CD4-positive, alpha-beta T cell treated with Interferon gamma for 1 hour (primary cell): Measurements from ENCODE around the gene COL5A1.

Experiments
- DNase-seq: peaks from one replicate; pipeline ENCODE4 v3.0.0-alpha.2; 2020

Gene COL5A1

DNA sequence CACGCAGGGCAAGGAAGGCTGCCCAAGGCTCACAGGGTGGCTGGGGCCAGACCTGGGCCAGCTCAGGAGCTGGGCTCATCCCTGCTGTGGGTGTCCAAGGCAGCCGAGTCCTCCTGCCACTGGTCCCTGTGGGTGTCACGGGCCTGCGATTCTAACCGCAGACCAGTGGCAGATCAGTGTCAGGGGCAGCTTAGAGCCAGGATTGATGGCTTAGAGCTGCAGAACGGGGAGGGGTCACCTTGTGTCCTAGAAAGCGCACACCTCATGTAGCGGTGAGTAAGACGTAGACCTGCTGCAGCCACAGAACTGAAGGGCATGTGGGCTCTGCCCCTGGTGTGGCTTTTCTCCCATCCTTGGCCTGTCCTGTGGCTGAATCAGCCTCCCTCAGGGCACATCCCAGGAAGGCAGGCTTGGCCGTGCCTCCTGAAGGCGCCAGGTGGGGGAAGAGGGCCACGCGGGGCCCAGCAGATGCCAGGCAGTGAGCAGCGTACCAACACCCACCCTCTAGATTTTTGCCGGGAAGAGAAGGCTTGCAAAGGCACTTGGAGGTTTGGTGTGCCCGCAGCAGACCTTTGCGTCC is 160.7 kb downstream of the COL5A1 start:
- DNase-seq: no peak

DNA sequence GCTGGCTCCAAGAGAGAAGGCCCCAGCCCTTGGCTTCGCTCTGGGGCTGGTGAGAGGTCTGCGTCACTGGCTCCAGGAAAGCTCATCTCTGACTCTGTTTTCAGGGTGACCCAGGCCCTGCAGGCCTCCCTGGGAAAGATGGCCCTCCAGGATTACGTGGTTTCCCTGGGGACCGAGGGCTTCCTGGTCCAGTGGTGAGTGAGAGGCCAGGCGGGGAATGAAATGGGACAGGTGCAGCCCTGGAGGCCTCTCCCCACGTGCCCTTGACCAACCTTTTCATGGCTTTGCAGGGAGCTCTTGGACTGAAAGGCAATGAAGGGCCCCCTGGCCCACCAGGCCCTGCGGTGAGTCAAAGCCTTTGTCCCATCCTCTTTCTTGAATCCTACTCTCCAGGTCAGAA is 163.3 kb downstream of the COL5A1 start:
- DNase-seq: no peak

DNA sequence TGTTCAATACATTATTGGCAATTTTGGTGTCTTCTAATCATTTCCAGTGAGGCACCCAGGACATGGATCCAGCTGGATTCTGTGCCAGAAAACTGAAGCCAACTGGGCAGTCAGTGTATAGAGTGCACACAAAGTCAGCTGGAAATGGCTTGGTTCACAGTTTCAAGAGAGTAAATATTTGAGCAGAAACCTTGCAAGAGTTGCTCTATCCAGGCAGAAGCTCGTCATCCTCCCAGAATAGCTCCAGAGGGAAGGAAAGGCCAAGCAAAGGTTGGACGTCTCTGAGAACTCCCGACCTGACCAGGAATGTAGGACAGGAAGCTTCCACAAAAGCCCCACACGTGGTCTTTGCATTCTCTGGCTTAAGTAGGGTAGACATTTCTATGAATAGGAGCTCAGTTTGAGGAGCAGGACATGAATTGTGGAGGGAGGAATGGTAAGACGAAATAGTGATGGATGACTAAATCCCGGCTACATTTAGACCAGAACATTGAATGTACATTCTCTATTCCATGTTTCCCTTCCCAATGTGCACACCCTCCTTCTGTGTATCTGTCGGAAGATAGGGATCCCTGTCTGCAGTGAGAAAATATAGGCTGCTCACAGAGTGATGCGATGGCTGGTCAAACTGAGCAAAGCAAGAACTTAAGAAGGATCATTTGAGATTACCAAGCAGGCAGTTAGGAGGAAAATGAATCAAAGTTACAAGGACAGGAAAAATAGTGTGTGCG is 166.3 kb downstream of the COL5A1 start:
- DNase-seq: no peak

DNA sequence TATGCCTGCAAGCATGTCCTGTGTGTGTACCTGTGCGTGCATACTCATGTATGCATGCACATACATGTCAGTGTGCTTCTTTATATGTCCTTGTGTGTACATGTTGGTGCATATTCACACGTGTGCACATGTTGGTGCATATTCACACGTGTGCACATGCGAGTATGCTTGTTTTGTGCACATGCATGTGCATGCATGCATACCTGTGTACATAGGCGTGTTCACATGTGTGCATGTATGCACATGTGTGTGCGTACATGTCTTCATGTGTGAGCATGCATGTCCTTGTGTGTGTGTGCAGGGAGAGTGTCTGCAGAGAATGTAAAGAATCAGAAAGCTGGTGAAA is 166.8 kb downstream of the COL5A1 start:
- no peak for DNase-seq

DNA sequence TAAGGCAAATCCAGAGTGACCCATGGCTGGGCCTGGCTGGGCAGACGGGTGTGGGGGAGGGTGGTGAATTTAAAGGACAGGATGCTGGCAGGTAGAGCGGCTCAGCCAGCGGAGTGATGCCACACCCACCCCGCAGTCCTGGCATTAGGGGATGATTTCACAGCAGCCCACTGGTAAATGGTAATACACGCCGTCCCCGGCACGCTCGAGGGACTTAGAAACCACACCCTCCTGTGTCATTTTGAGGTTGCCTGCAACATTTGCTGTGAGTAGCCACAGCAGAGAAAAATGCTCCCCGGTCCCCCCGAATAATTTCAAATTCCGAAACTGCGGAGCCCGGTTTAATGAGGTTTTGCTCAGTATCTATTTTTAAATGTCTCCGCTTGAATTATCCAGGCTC is 167.7 kb downstream of the COL5A1 start:
- no peak for DNase-seq

DNA sequence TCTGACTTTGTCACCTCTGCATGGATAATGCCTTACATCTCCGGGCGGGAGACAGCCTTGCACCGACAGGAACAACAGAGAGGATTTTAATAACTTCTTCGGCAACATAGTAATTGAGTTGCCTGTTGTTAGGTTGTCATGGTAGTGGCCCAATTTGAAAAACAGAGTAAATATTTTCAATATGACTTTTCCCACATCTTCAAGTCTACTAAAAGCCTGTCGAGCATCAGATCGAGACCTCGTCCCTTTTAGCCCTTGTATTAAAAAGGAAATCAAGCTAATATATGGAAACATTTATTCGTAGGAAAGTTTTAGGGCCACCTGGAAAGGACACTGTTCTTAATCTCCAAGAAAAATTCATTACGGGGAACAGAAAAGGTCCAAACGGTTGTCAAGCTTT is 168.2 kb downstream of the COL5A1 start:
- no peak for DNase-seq

DNA sequence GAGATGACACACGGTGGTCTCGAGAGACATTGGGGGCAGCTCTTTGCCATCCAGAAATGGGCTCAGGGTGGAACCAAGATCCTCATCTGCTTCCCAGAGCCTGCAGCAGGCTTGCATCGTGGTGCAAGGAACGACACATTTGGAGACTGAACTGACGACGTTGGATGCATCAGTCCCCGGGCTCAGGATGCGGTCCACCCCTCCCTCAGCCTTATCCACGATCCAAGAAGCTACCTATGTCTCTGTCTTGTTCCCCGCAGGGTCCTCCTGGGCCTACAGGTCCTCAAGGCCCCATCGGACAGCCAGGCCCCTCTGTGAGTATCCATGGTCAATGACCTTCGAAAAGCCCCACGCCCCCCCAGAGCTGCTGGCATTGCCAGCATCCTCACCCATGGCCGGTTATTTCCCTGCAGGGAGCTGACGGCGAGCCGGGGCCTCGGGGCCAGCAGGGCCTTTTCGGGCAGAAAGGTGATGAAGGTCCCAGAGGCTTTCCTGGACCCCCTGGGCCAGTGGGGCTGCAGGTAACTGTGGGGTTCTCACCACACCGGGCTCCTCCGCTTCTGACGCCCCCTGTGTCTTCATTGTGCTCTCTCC is 169.6 kb downstream of the COL5A1 start:
- no peak for DNase-seq

DNA sequence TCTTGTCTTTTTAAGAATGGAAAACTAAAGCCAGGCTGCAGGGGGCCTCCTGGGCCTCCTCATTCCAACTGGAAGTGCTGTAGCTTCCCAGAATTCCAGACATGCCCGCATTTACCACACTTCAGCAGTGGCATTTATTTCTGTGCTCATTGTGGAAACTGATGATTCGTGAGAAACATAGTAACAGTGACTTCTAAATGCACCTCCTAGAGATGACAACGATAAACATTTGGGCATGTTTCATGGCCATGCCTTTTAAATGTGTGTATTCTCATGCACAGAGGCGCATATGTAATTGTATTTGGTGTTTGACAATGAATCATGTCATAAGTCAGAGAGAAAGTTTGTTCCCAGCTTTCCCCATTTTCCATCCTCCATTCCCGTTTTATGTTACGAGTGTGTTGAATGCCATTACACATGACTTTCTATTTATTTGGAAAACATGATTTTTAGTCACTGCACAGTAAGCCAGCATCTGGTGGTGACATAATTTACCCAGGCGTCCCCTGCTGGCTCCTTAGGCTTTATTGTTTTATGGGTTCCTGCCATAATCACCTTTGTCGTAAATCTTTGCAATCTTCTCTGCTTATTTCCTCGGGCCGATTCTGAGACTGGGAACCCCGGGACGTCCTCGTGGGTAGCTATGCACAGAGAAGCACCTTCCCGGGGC is 170.2 kb downstream of the COL5A1 start:
- DNase-seq: no peak

DNA sequence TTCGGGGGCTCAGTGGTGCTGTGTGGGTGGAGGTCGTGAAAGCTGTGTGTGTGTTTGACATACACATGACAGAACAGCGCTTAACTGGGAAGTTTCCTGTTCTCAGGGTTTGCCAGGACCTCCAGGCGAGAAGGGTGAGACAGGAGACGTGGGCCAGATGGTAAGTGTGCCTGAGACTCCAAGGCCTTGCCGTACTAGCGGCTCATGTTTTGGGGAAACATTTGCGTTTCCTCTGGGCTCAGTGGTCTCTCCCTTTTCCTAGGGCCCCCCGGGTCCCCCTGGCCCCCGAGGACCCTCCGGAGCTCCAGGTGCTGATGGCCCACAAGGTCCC is 170.7 kb downstream of the COL5A1 start:
- DNase-seq: no peak

DNA sequence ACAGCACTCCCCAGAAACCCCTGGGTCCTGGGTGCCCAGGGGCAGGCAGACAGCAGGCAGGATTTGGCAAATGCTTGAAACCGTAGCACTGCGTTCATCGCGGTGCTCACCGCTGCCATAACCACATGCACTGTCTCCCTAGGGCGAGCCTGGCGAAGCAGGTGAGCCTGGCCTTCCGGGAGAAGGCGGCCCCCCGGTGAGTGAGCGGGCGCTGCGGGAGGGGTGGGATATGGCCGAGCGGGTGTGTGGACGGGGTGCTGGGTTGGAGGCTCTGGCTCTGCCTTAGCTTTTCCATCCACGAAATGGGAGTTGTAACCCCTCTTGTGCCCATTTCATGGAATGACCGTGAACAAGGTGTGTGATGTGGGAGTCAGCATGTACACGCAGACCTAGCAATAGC is 172.2 kb downstream of the COL5A1 start:
- no peak for DNase-seq

DNA sequence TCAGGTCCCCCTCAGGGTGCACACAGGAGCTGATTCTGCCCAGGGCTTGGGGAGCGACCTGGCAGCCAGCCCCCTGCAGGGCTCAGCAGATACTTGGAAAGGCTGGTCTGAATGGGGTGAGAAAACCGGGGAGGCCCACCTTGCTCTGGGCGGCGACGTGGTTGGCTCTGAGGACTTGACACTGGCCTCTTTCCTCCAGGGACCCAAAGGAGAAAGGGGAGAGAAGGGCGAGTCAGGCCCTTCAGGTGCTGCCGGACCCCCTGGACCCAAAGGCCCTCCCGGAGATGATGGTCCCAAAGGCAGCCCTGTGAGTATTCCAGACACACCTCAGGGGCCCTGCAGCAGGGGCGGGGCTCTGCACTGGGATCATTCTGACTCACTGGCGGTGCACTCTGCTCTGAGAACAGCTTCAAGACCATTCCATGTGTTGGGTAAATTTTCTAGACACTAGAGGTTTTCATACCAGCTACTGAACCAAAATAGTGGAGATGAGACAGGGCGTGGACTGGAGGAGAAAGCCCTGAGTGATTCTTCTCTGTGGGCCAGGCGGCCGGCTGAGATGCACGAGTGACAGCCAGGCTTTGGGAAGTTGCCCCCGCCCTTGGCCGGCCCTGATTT is 173.1 kb downstream of the COL5A1 start:
- DNase-seq: no peak

DNA sequence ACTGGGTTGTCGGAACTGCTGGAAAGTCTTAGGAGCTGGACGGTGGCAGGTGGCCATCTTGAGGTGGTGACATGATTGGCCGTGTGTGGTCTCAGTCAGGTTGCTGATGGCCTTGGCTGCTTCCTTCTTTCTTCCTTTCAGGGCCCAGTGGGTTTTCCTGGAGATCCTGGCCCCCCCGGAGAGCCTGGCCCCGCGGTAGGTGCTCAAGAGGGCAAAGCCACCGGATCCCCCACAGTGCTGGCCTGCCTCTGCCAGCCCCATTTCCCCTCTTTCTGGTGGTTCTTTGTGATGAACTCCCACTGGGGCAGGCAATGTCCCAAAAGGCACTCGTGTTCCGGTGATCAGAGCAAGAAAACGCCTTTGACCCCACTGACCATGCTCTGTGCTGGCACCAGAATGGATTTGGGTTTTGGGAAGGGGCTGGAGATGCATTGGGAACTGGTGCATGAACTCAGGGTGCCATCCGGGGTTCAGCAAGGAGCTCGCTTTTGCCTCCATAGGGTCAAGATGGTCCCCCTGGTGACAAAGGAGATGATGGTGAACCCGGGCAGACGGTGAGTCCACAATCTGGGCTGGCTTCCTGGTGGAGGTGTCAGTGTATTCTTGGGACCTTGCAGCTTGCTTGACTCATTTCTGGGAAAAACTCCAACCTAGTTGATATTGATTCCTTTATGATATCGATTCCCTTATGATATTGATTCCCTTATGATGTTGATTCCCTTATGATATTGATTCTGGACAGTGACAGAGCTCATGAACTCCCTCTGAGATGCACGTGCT is 174.0 kb downstream of the COL5A1 start:
- no peak for DNase-seq

DNA sequence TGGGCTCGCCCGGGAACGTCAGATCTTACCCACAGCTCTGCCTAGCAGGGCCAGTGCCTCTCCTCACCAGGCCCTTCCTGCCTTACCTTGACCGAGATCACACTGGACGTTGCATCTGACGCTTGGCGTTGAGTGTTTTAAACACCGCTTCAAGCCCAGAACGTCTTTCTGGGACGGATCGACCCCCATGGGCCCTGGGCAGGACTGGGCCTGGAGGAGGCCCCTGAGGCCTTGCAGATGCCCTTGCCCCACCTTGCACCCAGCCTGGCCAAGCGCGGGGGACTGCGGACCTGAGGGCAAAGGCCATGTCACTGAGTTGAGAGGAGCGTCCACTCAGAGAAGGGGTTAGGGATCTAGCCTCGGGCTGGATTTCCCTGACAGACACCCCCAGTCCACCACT is 174.7 kb downstream of the COL5A1 start:
- DNase-seq: no peak

DNA sequence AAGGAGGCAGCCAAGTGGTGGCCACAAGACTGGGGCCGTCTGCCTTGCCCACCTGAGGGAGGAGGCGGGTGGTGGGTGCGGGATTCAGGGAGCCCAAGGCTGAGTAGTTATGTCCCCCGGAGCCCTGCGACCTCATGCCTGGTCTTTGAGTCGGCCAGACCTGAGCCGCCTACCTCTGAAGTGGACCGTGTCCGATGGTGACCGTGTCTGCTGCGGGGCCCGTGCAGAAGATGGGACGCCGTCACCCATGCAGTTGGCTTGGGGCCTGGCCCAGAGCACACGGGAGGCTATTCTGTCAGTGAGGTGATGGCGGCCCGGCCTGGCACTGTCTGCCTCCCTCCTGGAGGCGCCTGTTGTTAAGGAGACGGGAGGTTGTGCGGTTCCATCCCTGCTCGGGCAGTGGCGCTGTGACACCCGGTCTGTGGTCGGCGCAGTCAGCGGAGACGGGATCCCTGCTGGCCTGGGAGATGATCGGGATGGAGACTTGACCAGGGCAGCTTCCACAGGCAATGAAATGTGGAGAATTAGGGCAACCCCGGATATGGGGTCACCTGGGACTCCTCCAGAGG is 176.5 kb downstream of the COL5A1 start:
- no peak for DNase-seq

DNA sequence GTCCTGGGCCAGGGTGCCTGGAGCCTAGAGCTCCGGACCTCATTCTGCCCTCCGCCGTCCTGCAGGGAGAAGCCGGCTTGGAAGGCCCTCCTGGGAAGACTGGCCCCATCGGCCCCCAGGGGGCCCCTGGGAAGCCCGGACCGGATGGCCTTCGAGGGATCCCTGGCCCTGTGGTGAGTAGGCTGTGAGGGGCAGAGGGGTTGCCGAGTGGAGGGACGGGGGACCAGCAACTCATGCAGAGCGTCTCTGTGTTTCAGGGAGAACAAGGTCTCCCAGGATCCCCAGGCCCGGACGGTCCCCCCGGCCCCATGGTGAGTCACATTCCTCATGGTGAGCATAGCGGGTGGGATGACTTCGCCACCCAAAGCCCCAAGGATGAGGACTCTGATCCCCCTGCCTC is 177.0 kb downstream of the COL5A1 start:
- DNase-seq: no peak

DNA sequence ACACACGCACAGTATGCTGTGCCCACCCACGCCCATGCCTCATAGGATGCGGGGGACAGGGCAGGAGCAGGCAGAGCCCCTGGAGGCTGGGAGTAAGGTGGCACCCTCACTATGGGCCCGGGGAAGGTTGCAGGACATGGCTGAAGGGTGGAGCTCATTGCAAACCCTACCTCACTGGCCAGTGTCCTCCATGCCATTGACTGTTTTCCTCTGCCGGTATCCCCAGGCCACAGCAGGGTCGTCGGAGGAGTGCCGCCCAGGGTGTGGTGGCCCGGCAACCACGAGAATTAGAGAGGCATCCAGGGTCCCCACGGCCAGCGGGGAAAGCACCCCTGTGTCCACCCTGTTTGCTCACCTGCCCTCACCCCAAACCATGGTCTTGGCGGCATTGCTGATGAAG is 179.3 kb downstream of the COL5A1 start:
- no peak for DNase-seq

DNA sequence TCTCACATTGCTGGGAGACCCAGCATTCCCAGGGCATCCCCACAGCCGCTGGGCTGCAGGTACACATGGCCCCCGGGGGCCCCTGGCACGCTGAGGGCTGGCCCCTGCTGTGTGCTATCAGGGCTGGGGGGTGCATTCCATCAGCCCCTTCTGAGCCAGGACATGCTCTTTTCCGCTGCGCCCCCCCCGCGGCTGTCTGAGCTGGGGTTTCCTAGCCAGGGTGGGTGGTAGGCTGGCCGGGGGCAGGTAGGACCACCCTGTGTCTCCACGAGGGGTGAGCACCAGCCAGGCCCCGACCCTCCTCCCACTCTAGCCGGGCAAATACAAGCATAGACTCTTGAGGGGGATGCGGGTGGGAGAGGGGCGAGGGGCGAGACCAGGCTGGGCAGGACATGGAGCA is 180.9 kb downstream of the COL5A1 start:
- no peak for DNase-seq

DNA sequence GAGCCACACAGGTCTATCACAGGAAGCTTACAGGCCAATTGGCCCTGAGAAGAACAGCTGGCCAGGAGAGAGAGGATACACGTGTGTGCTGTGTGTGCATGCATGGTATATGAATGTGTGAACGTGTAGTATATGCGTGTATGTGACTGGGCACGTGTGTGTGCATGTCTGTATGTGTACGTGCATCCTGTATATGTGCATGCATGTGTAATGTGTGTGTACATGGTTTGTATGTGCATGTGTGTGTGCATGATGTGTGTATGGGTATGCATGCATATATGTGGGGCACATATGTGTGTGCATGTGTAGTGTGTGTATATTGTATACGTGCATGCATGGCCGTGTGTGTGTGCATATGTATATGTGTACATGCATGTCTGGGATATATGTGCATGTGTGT is 182.0 kb downstream of the COL5A1 start:
- DNase-seq: no peak

DNA sequence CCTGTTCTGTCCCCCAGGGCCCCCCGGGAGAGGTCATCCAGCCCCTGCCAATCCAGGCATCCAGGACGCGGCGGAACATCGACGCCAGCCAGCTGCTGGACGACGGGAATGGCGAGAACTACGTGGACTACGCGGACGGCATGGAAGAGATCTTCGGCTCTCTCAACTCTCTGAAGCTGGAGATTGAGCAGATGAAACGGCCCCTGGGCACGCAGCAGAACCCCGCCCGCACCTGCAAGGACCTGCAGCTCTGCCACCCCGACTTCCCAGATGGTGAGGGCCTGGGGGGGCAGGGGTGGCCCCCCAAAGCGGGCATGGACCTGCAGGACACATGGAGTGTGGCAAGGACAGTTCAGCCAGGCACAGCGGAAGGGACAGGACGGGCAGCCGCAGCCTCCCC is 183.0 kb downstream of the COL5A1 start:
- no peak for DNase-seq

DNA sequence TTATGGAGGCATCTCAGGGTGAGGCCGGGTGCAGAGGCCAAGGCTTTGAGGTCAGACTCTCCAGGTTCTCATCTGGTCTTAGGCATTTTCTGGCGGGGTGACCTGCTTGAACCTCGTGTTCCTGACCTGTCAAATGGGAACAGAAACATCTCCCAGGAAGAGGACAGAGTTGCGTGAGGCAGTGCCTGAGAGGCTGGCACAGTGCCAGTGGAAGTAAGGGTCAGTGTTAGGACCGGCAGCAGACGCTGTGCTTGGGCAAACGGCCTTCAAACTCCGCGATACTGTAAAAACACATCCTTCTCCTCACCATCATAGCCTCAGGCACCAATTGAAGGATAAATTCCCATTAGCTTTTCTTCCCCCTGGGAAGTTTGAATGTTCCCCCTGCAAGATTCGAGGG is 183.4 kb downstream of the COL5A1 start:
- no peak for DNase-seq

DNA sequence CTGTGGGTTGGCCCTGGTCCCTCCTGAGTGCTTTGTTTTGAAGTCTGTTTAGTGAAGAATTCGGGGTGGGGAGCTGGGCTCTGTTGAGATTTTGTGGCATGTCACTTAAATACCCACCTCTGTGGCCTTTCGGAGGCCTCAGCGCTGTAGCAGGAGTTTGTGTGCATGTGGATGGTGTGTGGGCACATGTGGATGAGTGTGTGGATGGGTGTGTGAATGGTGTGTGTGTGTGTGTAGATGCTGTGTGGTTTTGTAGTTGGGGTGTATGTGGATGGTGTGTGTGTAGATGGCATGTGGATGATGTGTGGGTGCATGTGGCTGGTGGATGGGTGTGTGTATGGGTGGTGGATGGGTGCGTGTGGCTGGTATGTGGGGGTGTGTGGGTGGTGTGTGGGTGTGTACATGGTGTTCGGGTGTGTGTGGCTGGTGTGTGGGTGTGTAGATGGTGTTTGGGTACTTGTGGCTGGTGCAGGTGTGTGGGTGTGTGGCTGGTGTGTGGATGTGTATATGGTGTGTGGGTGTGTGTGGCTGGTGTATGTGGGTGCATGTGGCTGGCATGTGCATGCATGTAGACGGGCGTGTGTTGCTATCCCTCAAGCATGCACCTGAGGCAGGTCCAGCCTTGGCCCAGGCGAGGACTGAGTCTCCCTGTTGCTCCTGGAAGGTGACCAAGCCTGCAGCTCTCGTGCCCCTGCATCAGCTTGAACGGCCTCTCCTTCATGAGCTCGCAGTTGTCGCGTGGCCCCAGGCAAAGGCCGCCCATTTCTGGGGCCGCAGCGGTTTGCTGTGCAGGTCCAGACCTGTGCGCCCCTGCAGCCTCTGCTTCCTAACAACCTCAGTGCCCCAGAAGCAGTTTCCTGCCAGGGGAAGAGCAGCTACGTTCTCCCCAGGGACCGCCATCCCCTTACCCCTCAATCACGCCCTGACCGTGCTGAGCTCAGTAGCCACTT is 185.0 kb downstream of the COL5A1 start:
- no peak for DNase-seq

DNA sequence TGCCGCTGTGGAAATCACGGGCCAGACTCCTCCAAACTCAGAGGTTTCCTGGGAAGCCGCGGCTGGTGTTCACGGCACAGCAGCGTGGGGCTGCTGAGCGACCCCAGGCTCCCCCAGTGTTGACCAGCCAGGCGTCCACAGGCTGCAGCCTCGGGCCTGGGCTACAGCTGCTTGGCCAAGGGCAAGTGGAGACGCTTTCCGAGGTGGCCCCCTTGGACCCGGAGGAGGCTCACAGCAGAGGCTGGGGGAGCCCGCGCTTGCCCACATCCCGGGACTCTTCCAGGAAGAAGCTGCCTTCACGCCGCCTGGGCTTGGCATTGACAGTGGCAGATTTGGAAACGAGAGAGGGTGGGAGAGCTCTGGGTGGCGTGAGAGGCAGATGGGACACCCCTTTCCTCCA is 186.0 kb downstream of the COL5A1 start:
- no peak for DNase-seq
